HG03457 (cell line): ENCODE measurements around the gene PDHX.
"Not testable (repeated sequence)": the region's sequence is repeated elsewhere in the genome, so short reads cannot be mapped to it uniquely, and the experiment has no call there.

Source experiments
- ATAC-seq: cut with Tn5 transposase; IDR thresholded peaks from one replicate; pipeline ENCODE4 v1.9.1; 2021; ENCODE audit warnings: moderate number of reproducible peaks; ENCODE audit not compliant: unreplicated experiment

PDHX gene

DNA sequence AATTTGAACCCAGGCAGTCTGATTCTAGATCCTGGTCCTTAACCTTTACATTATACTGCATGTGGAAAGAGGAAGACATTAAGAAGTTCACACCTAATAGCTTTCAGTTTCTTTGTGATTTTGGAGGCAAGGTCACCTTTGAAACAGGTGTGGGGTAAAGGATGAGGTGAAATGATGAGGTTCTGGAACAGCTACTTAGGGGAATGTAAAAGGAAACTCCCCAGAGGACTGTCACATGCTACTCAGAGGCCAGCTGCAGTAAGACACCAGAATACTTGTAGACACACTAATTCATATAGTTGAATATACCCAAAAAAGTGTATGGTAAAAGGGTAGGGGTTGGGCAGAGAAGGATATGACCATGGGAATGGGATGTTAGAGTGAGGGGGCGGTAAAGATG, 5.6 kb upstream of the PDHX start:
- ATAC-seq: no peak

- no peak for ATAC-seq
Measured at GRCh38 chr11:34911676-34912075, 4.7 kb upstream of the PDHX start.

GRCh38 chr11:34913556-34913955, 2.9 kb upstream of the PDHX start:
- ATAC-seq: not testable (repeated sequence)

GRCh38 chr11:34915136-34916014, 1.0 kb upstream of the PDHX start:
- ATAC-seq: no peak

GRCh38 chr11:34916843-34917770, 689 bp downstream of the PDHX start:
- peak; percentile 8 for ATAC-seq

- no peak for ATAC-seq
Measured at GRCh38 chr11:34921156-34921555, 4.7 kb downstream of the PDHX start.

DNA sequence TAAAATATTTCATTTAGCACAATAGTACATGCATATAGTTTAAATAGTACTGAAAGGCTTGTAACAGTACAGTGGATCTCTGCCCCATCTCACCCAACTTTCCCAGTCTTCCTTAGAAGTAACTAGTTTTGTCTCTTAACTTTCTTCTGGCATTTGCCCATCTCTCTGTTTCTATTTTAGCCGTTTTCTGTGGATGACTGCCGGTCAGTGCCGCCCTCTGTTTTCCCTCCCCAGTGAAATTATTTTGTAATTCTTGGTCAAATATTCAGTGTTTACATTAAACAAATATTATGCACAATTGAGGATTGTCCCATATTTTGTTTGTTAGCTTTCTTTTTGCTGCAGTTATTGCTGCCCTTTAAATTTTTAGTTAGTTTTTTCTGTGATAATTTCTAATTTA, 8.3 kb downstream of the PDHX start:
- no peak for ATAC-seq

DNA sequence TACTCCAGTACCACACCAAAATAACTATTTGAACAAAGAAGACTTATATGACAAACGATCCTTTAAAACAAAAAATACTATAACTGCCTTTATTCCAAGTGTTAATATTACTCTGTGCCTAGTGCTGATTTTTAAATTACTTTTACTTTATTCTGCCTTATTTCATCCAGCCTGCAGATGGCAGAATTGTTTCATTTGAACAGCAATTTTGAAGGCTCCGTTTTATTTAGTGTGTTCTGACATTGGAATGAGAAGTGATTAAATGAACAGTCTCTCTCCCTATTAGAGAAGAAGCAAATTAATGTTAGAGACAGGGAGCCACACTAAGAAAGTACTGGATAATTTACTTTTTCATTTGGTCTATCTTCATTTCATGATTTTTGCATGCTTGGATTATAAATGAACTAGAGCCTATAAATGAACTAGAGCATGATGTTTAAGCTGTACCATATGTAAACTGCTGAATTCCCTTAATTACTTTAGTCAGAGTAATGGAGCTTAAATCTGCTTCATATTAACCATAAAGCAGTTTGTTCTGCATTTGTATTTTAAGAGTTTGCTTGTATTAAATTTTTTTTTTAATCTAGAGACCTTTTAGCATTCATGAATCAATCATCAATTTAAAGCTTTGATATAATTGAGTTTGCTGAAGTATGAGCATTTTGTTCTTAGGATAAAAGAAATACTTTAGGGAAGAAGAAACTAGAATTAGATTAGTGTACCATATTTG, 9.8 kb downstream of the PDHX start:
- ATAC-seq: no peak

DNA sequence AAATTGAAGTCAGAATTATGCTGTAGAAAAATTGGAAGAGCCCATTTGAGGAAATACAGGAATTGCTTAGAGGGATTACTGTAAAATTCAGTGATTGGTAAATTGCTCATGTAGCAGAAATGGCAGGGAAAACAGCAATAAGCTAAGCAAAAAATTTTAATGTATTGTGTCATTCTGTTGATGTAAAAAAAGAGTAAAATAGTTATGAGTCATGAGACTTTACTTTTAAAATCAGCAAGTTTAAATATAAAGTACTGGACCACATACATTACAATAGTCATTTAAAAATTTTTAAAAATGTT, 10.4 kb downstream of the PDHX start:
- no peak for ATAC-seq

- ATAC-seq: no peak
Measured at GRCh38 chr11:34928268-34928959, 12.0 kb downstream of the PDHX start.

DNA sequence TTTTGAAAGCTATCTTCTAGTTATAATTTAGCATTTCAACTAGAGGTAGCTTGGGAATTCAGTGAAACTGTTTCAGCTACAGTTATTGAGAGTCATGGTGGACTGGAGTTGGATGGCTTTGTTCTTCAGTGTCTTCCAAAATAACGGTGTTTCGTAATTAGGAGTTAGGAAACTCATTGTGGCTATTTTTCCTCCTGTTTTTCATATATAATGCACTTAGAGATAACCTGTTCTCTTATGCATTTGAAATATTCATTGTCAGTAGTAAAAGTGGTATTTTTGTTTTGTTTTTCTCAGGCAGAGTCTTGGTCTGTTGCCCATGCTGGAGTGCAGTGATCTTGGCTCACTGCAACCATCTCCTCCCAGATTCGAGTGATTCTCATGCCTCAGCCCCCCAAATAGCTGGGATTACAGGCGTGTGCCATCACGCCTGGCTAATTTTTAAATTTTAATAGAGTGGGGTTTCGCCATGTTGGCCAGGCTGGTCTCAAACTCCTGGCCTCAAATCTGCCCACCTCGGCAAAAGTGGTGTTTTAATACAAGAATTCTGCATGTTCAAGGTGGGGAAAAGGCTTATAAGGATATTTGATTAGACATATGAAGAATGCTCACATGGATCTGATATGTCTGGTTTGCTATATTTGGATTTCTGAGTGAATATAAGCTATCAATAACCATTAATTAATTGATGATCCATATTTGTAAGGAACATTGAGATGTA, 12.7 kb downstream of the PDHX start:
- ATAC-seq: no peak

DNA sequence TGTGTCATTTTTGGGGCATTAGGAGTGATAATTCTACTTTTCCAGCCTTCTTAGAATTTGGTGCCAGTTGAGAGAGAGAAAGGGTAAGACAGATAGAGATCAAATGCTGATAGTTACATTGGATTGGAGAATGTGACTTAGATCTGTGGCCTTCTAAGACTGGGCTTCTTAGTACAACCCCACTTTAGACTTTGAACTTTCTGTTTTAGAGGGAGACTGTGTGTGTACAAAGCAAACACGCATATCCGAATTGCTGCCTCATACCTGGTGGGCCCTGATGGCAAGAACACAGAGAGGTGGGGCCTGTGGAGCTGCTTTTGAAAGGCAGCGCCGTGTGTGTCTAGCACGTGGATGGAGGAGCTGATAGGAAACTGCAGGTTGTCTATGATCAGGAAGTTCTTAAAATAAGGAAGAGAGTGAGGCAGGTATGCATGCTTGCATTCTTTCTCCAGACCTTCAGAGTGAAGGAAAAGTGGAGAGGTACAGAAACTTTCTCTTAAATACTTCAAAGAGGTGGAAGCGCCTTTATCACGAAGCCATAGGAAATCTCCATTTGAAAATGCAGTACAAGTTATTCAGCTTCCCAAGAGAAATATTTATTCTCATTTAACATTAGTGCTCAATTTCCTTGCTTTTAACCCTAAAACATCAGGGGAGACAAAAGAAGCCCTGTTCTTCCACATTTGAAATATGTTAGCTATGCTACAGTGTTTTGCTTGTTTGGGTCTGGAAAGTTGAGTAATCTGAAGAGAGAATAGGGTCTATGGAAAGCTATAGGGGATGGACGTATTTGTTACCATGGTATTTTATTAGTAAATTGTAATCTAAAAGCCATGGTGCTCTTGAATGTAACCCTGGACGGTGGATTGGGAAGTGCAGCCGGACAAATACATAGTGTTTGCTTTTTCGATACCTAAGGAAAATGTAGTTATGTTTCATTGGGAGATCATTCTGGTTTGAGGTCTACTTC, 13.7 kb downstream of the PDHX start:
- no peak for ATAC-seq

DNA sequence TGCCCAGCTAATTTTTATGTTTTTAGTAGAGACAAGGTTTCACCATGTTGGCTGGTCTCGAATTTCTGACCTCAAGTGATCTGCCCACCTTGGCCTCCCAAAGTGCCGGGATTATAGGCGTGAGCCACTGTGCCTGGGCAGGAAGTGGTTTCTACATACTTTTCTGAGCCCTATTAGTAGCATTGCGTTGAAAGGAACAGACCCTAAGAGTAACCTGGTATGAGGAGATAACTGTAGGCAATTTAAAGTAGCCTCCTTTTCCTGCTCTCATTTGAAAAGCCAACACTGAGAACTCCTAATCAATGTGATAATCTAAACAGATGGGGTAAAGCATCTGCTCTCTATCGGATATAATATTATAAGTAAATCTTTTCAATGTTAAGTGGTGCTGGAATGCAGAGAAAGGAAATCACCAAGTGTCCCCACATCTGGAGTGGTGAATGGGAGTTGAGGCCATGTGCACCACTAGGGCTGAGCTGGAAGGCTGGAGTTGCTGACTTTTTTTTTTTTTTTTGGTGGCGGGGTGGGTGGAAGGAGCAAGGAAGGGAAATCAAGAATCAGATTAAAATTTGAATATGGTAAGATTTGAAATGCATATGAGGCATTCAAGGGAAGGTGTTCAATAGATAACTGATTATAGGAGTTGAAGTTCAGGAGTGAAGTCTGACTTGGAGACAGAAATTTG, 20.7 kb downstream of the PDHX start:
- no peak for ATAC-seq

DNA sequence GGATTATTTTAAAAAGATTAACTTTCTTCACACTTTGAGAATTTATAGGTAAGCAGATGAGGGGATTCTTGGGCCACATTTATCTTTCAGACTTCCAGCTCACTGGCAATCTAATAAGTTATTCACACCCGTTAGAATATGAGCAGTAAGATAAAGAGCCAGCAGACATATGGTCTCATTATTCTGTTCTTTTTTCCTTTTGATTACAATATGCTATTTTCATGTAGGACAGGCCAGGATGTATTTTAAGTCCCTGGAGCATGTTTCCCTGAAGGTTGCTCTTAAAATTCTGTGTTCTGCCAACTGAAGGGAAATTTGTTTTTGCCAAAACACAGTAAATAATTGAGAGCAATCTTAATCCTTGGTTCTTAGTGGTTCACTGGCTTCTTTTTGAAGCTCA, 22.2 kb downstream of the PDHX start:
- ATAC-seq: no peak

DNA sequence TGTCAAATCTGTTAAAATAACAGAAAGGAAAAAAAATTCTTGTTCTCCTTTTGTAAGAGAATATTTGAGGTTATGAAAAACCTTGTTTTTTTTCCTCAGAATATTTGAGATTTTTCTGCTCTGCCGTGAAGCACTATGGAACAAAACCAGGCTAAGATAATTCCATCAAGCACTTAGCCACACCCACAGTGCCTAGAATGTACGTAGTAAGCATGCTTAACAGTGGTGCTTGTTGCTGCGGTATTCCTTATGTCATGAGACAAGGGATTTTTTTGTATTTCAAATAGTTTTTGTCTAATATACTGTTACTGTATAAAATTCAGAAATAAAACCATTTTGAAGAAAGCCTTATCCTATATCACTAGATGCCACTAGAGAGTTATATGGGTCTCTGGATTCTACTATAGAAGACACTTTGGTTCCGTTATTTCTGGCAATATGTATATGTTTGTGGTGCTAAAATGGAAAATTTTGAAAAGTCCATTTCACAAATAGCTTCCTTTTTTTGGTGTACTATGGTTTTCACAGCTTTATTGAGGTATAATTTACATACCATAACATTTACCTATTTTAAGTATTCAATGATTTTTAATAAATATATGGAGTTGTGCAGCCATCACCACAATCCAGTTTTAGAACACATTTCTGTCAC, 23.7 kb downstream of the PDHX start:
- no peak for ATAC-seq

DNA sequence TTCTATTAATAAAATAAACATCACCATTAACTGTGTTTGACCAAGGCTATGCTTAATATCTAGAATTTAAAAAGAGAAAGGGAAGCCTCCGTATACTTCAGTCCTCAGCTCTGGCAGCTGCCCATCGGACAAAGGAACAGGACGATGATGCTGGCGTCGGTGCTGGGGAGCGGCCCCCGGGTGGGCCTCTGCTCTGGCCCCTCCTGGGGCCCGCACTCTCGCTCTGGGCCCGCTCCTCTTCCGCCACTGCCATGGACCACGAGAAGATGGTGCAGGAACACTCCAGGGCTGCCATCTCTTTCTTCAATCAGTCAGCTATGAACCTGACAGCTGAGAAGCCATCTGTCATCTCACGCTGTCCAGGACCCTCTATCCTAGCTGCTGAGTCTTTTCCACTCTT, 25.3 kb downstream of the PDHX start:
- ATAC-seq: no peak

DNA sequence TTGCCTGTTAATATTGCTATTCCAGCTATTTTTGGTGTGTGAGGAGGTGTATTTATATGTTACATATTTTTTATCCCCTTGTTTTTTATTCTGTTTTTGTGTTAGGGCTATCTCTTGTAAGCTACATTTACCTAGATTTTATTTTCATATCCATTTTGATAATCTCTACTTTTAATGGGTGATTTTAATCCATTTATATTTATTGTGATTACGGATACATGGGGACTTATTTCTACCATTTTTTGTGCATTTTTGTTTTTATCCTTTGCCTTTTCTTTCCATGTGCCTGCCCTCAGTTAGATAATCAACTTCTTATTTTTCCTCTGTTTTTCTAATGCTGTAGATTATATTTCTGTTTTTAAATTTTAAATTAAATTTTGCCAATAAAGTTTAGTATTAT, 28.3 kb downstream of the PDHX start:
- ATAC-seq: no peak

DNA sequence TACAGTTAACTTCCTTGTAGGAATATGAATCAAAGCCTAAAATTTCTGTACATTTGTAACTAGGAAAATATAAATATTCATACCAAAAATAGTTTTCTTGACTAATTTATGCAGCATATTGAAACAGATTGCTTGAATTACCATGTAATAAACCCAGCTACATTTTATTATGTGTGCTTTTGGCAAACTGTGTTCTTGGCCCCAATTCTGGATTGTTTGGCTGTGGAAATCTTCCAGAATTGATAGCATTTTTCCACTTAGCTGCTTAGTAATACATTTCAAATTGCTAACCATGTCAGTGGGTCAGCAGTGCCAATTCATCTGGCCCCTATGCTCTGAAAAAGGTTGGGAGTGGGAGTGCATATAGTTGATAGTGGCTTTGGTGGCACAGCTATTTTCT, 32.3 kb downstream of the PDHX start:
- ATAC-seq: no peak
